GM12878 (cell line): ENCODE measurements around the gene KTN1. TPM values are rescaled to one million over a fixed set of nuclear protein-coding genes. Genes with fewer than 3 reads are reported as not detected.
A peak's percentile ranks its signal among the peaks of the same experiment; 100 is the strongest.

Source experiments
- ATAC-seq: fragments of 200-7000 bp; cut with Tn5 transposase; 3 replicates; pipeline ENCODE4 v1.9.1; 2020; ENCODE audit warnings: mild to moderate bottlenecking, moderate library complexity
- BruUV-seq: library from RNA; stranded (reverse); fragments of 400-500 nt; replicated peaks from 2 replicates; lab custom pipeline; 2021; lab: Mats Ljungman, UMichigan
- CTCF ChIA-PET: fragments of 300-600 bp; sonication (Branson Sonifier 250); formaldehyde crosslinking; extraction: SDS; loops from one replicate; lab custom pipeline; 2021; ENCODE audit warnings: inconsistent platforms; lab: Yijun Ruan, JAX
- POLR2A ChIA-PET: fragments of 350-600 bp; formaldehyde crosslinking; extraction: SDS; loops from one replicate; lab custom pipeline; 2021; ENCODE audit warnings: inconsistent platforms; lab: Charles Lee
- RAD21 ChIA-PET: fragments of 300-600 bp; sonication (Branson Sonifier 250); formaldehyde crosslinking; loops from one replicate; lab custom pipeline; 2023; ENCODE audit warnings: antibody characterized with exemption; ENCODE audit not compliant: unreplicated experiment; lab: Charles Lee
- SMC1A ChIA-PET: fragments of 300-600 bp; sonication (Branson Sonifier 250); formaldehyde crosslinking; loops from one replicate; lab custom pipeline; 2023; ENCODE audit not compliant: unreplicated experiment, uncharacterized antibody; lab: Charles Lee
- DNase-seq: peaks from one replicate; pipeline ENCODE4 v3.0.0-alpha.2; 2011; ENCODE audit warnings: low read depth, low spot score
- FAIRE-seq: peaks from 3 replicates; lab custom pipeline; 2011; peaks lifted over from hg19 to GRCh38; lab: Jason Lieb, UNC
- H2AFZ ChIP-seq: 2 replicates; pipeline ENCODE4 v1.6.0; 2011; ENCODE audit warnings: low read depth, low read length, control low read depth; ENCODE audit not compliant: control insufficient read depth
- H3K27ac ChIP-seq: 2 replicates; pipeline ENCODE4 v1.5.1; 2011; ENCODE audit warnings: control low read depth; ENCODE audit not compliant: control insufficient read depth, insufficient read depth
- H3K27me3 ChIP-seq, 2 experiments: replicated peaks in 1 of 2; 2 replicates each; pipeline versions ENCODE4 v1.6.0 to v1.6.1; 2011; ENCODE audit warnings: low read length in 1 of 2; ENCODE audit not compliant: control insufficient read depth in 2 of 2, insufficient read depth in 2 of 2
- H3K36me3 ChIP-seq, 2 experiments: 2 replicates each; pipeline ENCODE4 v1.5.1; 2011; ENCODE audit warnings: low read length in 1 of 2; ENCODE audit not compliant: control insufficient read depth in 2 of 2, insufficient read depth in 2 of 2
- H3K4me1 ChIP-seq: 2 replicates; pipeline ENCODE4 v1.6.1; 2011; ENCODE audit warnings: mild to moderate bottlenecking, low read length, moderate library complexity, mixed read lengths; ENCODE audit not compliant: control insufficient read depth, insufficient read depth
- H3K4me2 ChIP-seq: 2 replicates; pipeline ENCODE4 v1.6.0; 2011; ENCODE audit warnings: control low read depth; ENCODE audit not compliant: control insufficient read depth, insufficient read depth
- H3K4me3 ChIP-seq: fragments of 200-600 bp; sonication (generic); 2 replicates; pipeline ENCODE4 v1.5.1; 2016
- H3K79me2 ChIP-seq: 2 replicates; pipeline ENCODE4 v1.6.0; 2011; ENCODE audit warnings: low read length; ENCODE audit not compliant: control insufficient read depth, insufficient read depth
- H3K9ac ChIP-seq: 2 replicates; pipeline ENCODE4 v1.8.0; 2011; ENCODE audit warnings: low read length, control low read depth, mixed read lengths; ENCODE audit not compliant: control insufficient read depth, insufficient read depth
- H3K9me3 ChIP-seq: replicated peaks from 3 replicates; pipeline ENCODE4 v1.5.1; 2011; ENCODE audit warnings: mild to moderate bottlenecking, low read length; ENCODE audit not compliant: control insufficient read depth, insufficient read depth
- H4K20me1 ChIP-seq: 2 replicates; pipeline ENCODE4 v1.6.0; 2011; ENCODE audit not compliant: control insufficient read depth, insufficient read depth
- CBX3 ChIP-seq: fragments of 200-600 bp; sonication (generic); IDR thresholded peaks from 2 replicates; pipeline ENCODE4 v1.6.1; 2016; ENCODE audit warnings: low read depth, borderline replicate concordance
- CEBPB ChIP-seq, 2 experiments: fragments of 150-350 bp in 1 of 2; IDR thresholded peaks; 2 replicates each; pipeline ENCODE4 v1.6.1; 2012 to 2014; ENCODE audit warnings: low read depth in 2 of 2, low read length in 2 of 2, borderline replicate concordance in 1 of 2, inconsistent platforms in 1 of 2
- CTCF ChIP-seq, 3 experiments: IDR thresholded peaks in 2 of 3; conservative IDR thresholded peaks in 1 of 3; 2 replicates each; pipeline ENCODE4 v1.5.1; 2011; ENCODE audit warnings: low read depth in 3 of 3, low read length in 3 of 3, mild to moderate bottlenecking in 3 of 3, control low read depth in 2 of 3, moderate library complexity in 2 of 3, inconsistent platforms in 1 of 3, mixed read lengths in 1 of 3; ENCODE audit not compliant: control insufficient read depth in 2 of 3, insufficient read depth in 1 of 3; ENCODE audit errors: extremely low read depth in 1 of 3
- E4F1 ChIP-seq: fragments of 450-650 bp; IDR thresholded peaks from 2 replicates; pipeline ENCODE4 v1.6.1; 2018; ENCODE audit warnings: borderline replicate concordance, mild to moderate bottlenecking; ENCODE audit not compliant: partially characterized antibody
- GATAD2B ChIP-seq: fragments of 450-650 bp; conservative IDR thresholded peaks from 2 replicates; pipeline ENCODE4 v1.6.1; 2017; ENCODE audit warnings: low read depth, mild to moderate bottlenecking, moderate library complexity
- HDGF ChIP-seq: fragments of 450-650 bp; IDR thresholded peaks from 2 replicates; pipeline ENCODE4 v1.6.1; 2016; ENCODE audit warnings: antibody characterized with exemption
- JUND ChIP-seq: IDR thresholded peaks from 2 replicates; pipeline ENCODE4 v1.6.1; 2012; ENCODE audit warnings: low read depth, mild to moderate bottlenecking, low read length, improper control_type of control experiment, moderate library complexity
- RAD21 ChIP-seq: IDR thresholded peaks from 2 replicates; pipeline ENCODE4 v1.6.1; 2011; ENCODE audit warnings: mild to moderate bottlenecking, low read depth, low read length, moderate library complexity; ENCODE audit not compliant: insufficient read depth
- RUNX3 ChIP-seq: IDR thresholded peaks from 2 replicates; pipeline ENCODE4 v1.6.1; 2012; ENCODE audit warnings: low read length, inconsistent platforms
- SIX5 ChIP-seq: IDR thresholded peaks from 2 replicates; pipeline ENCODE4 v1.6.1; 2011; ENCODE audit warnings: mild to moderate bottlenecking, low read depth, low read length, moderate library complexity; ENCODE audit not compliant: severe bottlenecking
- SMC3 ChIP-seq: IDR thresholded peaks from 2 replicates; pipeline ENCODE4 v1.6.1; 2011; ENCODE audit warnings: low read length, improper control_type of control experiment, borderline replicate concordance
- ZBED1 ChIP-seq: IDR thresholded peaks from 2 replicates; pipeline ENCODE4 v1.6.1; 2016; ENCODE audit warnings: borderline replicate concordance
- WGBS: methylation state at CpG from one replicate; pipeline ENCODE4 v1.1.6; 2016; ENCODE audit warnings: low lambda C conversion rate; ENCODE audit not compliant: insufficient replicate concordance, insufficient coverage; ENCODE audit errors: missing lambda C conversion rate; 5-methylcytosine and 5-hydroxymethylcytosine counted together
- in situ Hi-C: fragments of 300-500 bp; cut with MboI; formaldehyde crosslinking; loops from 9 replicates; pipeline ENCODE4 v1.14.3; 2018; ENCODE audit warnings: mixed read lengths
- intact Hi-C: fragments of 100-400 bp; cut with micrococcal nuclease; formaldehyde crosslinking; loops from one replicate; pipeline ENCODE4 v1.14.2; 2022; ENCODE audit not compliant: unreplicated experiment
- polyA plus RNA-seq, 11 experiments: library from polyadenylated mRNA; depleted of rRNA in 4 of 11; unstranded in 6 of 11; stranded (reverse) in 5 of 11; fragments of >200 nt; fragmentation: Nextera tagmentation in 4 of 11; fragmentation: Illumina TruSeq in 1 of 11; extraction: Ambion mirVana in 4 of 11; extraction: Trizol in 1 of 11; gene quantifications; 1 replicate in 1 of 11; 2 replicates in 10 of 11; pipeline versions ENCODE4 v1.2.1 to v1.2.3, GENCODE V29; 2011 to 2016; ENCODE audit warnings: inconsistent platforms in 2 of 11, missing spikeins in 2 of 11, low read depth in 1 of 11
- total RNA-seq, 4 experiments: library from RNA; depleted of rRNA in 3 of 4; stranded (reverse); fragments of >200 nt in 3 of 4; fragmentation: Illumina TruSeq in 1 of 4; extraction: Trizol in 1 of 4; gene quantifications; 2 replicates each; pipeline versions ENCODE4 v1.2.1 to v1.2.3, GENCODE V29; 2013 to 2021

KTN1 gene
- total and polyA plus RNA-seq, 10 of the 15 experiments (the other 5 are each of a cell fraction or from before 2014, with no cell fraction given), result 50.6 to 154 (median 84.2) TPM

- TF ChIP-seq RUNX3 (no peak), HDGF (no peak), GATAD2B (no peak), JUND (no peak), SIX5 (no peak)
- TF ChIP-seq, all 136 proteins: peak for 0
These were observed 126.9 kb downstream of the KTN1 start (continued) for GRCh38 chr14:55706893-55707292.

GRCh38 chr14:55707365-55707804 lies 127.4 kb downstream of the KTN1 start:
- DNase-seq (no peak), ATAC-seq (no peak), FAIRE-seq (peak; percentile 56)
- BruUV-seq, result no TSS peak
- RAD21 ChIA-PET, result interaction anchor here (1.0 to 1.7 kb wide), 2 partner anchors 633 to 767 kb away, joined by 3 to 4 read pairs; no protein-coding TSS in a partner anchor
- WGBS, result 89% methylated on average over 6 of the region's 6 CpGs
- no peaks in the 10 kb centered on the region for H3K9me3 ChIP-seq
- CTCF ChIA-PET, result interaction anchor here (1.0 kb wide), 1 partner anchor 56 kb away, joined by 6 read pairs; no protein-coding TSS in a partner anchor
- H3K79me2 ChIP-seq, result no peaks in the 10 kb centered on the region
- no peaks in the 10 kb centered on the region for H3K4me1 ChIP-seq
- POLR2A ChIA-PET, result no interaction called here
- H3K36me3 ChIP-seq, result no peaks in the 10 kb centered on the region
- intact Hi-C loops, result loop anchor here (1.0 to 5.0 kb wide), 2 partner anchors 633 to 765 kb away; no protein-coding TSS in a partner anchor
- H3K27ac ChIP-seq, result no peak overlapping the region
- H3K27me3 ChIP-seq, result no peaks in the 10 kb centered on the region
- TF ChIP-seq CTCF (IDR thresholded peaks at IDR 0.05 in 2 of 3, conservative IDR thresholded peaks at IDR 0.05 in 1 of 3; ENCODE audit: control insufficient read depth in 2 of 3, extremely low read depth in 1 of 3, insufficient read depth in 1 of 3, low read depth in 3 of 3, low read length in 3 of 3), result peak; percentile 41 to 68 (median 47); a peak in 4 of 6 replicates
- TF ChIP-seq CBX3, result no peak
- TF ChIP-seq SMC3, result peak; percentile 46; the same call in 1 of the 2 replicates
- TF ChIP-seq CEBPB (IDR thresholded peaks at IDR 0.05; ENCODE audit: borderline replicate concordance in 1 of 2, low read depth in 2 of 2, low read length in 2 of 2), result no peak
- TF ChIP-seq RAD21, result peak; percentile 66
- TF ChIP-seq ZBED1, result no peak
- no peak for TF ChIP-seq E4F1
- no peak overlapping the region for H3K4me3 ChIP-seq
- H3K9ac ChIP-seq, result no peak overlapping the region
- H3K4me2 ChIP-seq, result no peak overlapping the region
- no peaks in the 10 kb centered on the region for H4K20me1 ChIP-seq
- in situ Hi-C loops, result no loop called here
- SMC1A ChIA-PET, result interaction anchor here (2.1 kb wide), 1 partner anchor 715 kb away, joined by 6 read pairs; no protein-coding TSS in a partner anchor
- H2AFZ ChIP-seq, result no peak overlapping the region
